Panc1 (cell line): Measurements from ENCODE around the gene NDC1.

Experiments used
- POLR2AphosphoS5 ChIP-seq: IDR thresholded peaks from 2 replicates; pipeline ENCODE4 v1.6.1; 2012; ENCODE audit warnings: mild to moderate bottlenecking, low read depth, low read length, moderate library complexity
- SIN3A ChIP-seq: IDR thresholded peaks from 2 replicates; pipeline ENCODE4 v1.6.1; 2012; ENCODE audit warnings: low read depth, mild to moderate bottlenecking, low read length, moderate library complexity, borderline replicate concordance; ENCODE audit not compliant: insufficient read depth
- TCF7L2 ChIP-seq: IDR thresholded peaks from 2 replicates; pipeline ENCODE4 v1.6.1; 2011; ENCODE audit warnings: mild to moderate bottlenecking, low read depth, low read length, inconsistent platforms
- TF ChIP-seq, protein P1 (sequence below), 2 experiments: IDR thresholded peaks; 2 replicates each; pipeline ENCODE4 v1.6.1; 2011 to 2012; ENCODE audit warnings: low read depth in 2 of 2, control low read depth in 1 of 2, low read length in 1 of 2, mild to moderate bottlenecking in 1 of 2, moderate library complexity in 1 of 2; ENCODE audit not compliant: insufficient read depth in 1 of 2
- TF ChIP-seq, protein P2 (sequence below): fragments of 450-650 bp; IDR thresholded peaks from 2 replicates; pipeline ENCODE4 v1.5.1; 2017; ENCODE audit warnings: mild to moderate bottlenecking

DNA sequence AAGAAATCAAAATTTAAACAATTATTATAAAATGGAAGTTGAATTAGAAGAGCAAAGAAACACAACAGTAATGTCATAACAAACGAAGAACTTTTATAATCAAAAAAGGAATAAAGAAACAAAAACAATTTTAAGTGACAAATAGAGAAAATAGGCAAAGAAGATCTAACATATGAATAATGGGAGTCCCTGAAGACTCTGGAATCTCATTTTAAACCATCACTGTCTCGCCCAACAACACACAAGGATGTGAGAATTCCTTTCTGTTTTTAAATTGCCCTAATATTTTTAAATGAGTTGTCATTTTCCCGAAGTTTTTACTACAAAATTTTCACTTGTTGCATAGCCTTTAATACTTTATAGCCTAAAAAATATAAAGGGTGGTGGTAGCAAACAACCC is 4.3 kb upstream of the NDC1 start:
- no peak for TF ChIP-seq POLR2AphosphoS5
- TF ChIP-seq, protein P1, sequence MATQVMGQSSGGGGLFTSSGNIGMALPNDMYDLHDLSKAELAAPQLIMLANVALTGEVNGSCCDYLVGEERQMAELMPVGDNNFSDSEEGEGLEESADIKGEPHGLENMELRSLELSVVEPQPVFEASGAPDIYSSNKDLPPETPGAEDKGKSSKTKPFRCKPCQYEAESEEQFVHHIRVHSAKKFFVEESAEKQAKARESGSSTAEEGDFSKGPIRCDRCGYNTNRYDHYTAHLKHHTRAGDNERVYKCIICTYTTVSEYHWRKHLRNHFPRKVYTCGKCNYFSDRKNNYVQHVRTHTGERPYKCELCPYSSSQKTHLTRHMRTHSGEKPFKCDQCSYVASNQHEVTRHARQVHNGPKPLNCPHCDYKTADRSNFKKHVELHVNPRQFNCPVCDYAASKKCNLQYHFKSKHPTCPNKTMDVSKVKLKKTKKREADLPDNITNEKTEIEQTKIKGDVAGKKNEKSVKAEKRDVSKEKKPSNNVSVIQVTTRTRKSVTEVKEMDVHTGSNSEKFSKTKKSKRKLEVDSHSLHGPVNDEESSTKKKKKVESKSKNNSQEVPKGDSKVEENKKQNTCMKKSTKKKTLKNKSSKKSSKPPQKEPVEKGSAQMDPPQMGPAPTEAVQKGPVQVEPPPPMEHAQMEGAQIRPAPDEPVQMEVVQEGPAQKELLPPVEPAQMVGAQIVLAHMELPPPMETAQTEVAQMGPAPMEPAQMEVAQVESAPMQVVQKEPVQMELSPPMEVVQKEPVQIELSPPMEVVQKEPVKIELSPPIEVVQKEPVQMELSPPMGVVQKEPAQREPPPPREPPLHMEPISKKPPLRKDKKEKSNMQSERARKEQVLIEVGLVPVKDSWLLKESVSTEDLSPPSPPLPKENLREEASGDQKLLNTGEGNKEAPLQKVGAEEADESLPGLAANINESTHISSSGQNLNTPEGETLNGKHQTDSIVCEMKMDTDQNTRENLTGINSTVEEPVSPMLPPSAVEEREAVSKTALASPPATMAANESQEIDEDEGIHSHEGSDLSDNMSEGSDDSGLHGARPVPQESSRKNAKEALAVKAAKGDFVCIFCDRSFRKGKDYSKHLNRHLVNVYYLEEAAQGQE (IDR thresholded peaks at IDR 0.05; ENCODE audit: insufficient read depth in 1 of 2, low read depth in 2 of 2, low read length in 1 of 2): no peak
- TF ChIP-seq, protein P2, sequence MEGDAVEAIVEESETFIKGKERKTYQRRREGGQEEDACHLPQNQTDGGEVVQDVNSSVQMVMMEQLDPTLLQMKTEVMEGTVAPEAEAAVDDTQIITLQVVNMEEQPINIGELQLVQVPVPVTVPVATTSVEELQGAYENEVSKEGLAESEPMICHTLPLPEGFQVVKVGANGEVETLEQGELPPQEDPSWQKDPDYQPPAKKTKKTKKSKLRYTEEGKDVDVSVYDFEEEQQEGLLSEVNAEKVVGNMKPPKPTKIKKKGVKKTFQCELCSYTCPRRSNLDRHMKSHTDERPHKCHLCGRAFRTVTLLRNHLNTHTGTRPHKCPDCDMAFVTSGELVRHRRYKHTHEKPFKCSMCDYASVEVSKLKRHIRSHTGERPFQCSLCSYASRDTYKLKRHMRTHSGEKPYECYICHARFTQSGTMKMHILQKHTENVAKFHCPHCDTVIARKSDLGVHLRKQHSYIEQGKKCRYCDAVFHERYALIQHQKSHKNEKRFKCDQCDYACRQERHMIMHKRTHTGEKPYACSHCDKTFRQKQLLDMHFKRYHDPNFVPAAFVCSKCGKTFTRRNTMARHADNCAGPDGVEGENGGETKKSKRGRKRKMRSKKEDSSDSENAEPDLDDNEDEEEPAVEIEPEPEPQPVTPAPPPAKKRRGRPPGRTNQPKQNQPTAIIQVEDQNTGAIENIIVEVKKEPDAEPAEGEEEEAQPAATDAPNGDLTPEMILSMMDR: no peak
- no peak for TF ChIP-seq TCF7L2
- no peak for TF ChIP-seq SIN3A
